ENCODE measurements around the gene PPP2R1A.

The PPP2R1A gene

GRCh38 chr19:52270266-52270885 lies 80.5 kb downstream of the PPP2R1A start:
- peak overlapping the region; percentile 95 for H3K4me3 ChIP-seq (ENCODE audit: low read depth, low read length)
- no peak for DNase-seq (ENCODE audit: low read depth)
- in situ Hi-C loops (cut with HindIII; ENCODE audit: low sequenced_read_pairs): no loop called here
- TF ChIP-seq, protein P1, sequence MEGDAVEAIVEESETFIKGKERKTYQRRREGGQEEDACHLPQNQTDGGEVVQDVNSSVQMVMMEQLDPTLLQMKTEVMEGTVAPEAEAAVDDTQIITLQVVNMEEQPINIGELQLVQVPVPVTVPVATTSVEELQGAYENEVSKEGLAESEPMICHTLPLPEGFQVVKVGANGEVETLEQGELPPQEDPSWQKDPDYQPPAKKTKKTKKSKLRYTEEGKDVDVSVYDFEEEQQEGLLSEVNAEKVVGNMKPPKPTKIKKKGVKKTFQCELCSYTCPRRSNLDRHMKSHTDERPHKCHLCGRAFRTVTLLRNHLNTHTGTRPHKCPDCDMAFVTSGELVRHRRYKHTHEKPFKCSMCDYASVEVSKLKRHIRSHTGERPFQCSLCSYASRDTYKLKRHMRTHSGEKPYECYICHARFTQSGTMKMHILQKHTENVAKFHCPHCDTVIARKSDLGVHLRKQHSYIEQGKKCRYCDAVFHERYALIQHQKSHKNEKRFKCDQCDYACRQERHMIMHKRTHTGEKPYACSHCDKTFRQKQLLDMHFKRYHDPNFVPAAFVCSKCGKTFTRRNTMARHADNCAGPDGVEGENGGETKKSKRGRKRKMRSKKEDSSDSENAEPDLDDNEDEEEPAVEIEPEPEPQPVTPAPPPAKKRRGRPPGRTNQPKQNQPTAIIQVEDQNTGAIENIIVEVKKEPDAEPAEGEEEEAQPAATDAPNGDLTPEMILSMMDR (IDR thresholded peaks at IDR 0.05; ENCODE audit: low read depth, low read length, missing control alignments): no peak

DNA sequence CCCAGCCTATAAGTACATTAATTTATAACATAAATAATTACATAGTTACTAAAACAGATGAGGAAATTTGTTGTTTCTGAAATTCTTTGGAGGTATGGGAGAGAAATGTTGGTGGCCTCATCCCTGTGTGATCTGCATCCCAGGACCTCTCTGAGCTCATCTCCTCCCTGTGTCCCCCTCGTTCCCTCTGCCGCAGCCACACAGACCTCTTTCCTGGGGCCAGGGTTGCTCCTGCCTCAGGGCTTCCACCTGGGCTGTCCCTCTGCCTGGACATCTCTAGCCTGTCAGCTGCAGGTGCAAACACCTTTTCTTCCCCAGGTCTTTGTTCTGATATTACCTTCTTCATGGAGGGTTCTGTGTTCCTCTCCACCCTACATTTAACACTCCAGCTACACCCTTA lies 83.4 kb downstream of the PPP2R1A start:
- TF ChIP-seq, protein P1 (IDR thresholded peaks at IDR 0.05; ENCODE audit: low read depth, low read length, missing control alignments): no peak
- no peak overlapping the region for H3K4me3 ChIP-seq (ENCODE audit: low read depth, low read length)
- no peak for DNase-seq (ENCODE audit: low read depth)
- in situ Hi-C loops (cut with HindIII; ENCODE audit: low sequenced_read_pairs): no loop called here

DNA sequence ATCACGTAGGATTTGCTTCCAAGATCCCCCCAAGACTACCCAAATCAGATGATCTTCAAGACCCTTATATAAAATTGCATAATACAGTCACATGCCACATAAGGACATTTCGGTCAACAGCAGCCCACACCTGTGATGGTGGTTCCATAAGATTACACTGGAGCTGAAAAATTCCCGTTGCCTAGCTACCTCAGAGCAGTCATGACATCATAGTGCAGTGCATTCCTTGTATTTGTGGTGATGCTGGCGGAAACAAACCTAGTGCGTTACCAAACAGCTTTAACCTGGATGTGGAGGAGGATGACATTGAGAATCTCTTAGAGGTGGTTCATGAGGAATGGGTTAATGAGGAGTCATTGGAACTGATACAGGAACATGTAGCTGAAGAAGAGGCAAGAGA lies 84.3 kb downstream of the PPP2R1A start:
- in situ Hi-C loops (cut with HindIII; ENCODE audit: low sequenced_read_pairs): no loop called here
- no peak for DNase-seq (ENCODE audit: low read depth)
- no peak overlapping the region for H3K4me3 ChIP-seq (ENCODE audit: low read depth, low read length)
- TF ChIP-seq, protein P1 (IDR thresholded peaks at IDR 0.05; ENCODE audit: low read depth, low read length, missing control alignments): no peak

GRCh38 chr19:52275988-52276387 lies 86.1 kb downstream of the PPP2R1A start:
- H3K4me3 ChIP-seq (ENCODE audit: low read depth, low read length): no peak overlapping the region
- in situ Hi-C loops (cut with HindIII; ENCODE audit: low sequenced_read_pairs): no loop called here
- TF ChIP-seq, protein P1 (IDR thresholded peaks at IDR 0.05; ENCODE audit: low read depth, low read length, missing control alignments): no peak
- no peak for DNase-seq (ENCODE audit: low read depth)

- no peak overlapping the region for H3K4me3 ChIP-seq (ENCODE audit: low read depth, low read length)
- in situ Hi-C loops (cut with HindIII; ENCODE audit: low sequenced_read_pairs): no loop called here
- DNase-seq (ENCODE audit: low read depth): no peak
- TF ChIP-seq, protein P1 (IDR thresholded peaks at IDR 0.05; ENCODE audit: low read depth, low read length, missing control alignments): no peak
These were observed 87.6 kb downstream of the PPP2R1A start for GRCh38 chr19:52277471-52277870.

Data from astrocyte of the cerebellum (primary cell).